D721Med (cell line): ENCODE data around the gene MSRB1.
"Not testable (repeated sequence)": the region's sequence is repeated elsewhere in the genome, so short reads cannot be mapped to it uniquely, and the experiment has no call there.

Source experiments
- DNase-seq: peaks from one replicate; pipeline ENCODE4 v3.0.0; 2011; ENCODE audit warnings: low spot score; ENCODE audit not compliant: insufficient read length
- FAIRE-seq: peaks from 2 replicates; lab custom pipeline; 2011; peaks lifted over from hg19 to GRCh38; lab: Jason Lieb, UNC
- TF ChIP-seq, protein P1 (sequence below): IDR thresholded peaks from 2 replicates; pipeline ENCODE4 v1.5.1; 2012; ENCODE audit warnings: mild to moderate bottlenecking, control low read depth; ENCODE audit not compliant: insufficient read depth; ENCODE audit errors: missing control alignments

The MSRB1 gene

DNA sequence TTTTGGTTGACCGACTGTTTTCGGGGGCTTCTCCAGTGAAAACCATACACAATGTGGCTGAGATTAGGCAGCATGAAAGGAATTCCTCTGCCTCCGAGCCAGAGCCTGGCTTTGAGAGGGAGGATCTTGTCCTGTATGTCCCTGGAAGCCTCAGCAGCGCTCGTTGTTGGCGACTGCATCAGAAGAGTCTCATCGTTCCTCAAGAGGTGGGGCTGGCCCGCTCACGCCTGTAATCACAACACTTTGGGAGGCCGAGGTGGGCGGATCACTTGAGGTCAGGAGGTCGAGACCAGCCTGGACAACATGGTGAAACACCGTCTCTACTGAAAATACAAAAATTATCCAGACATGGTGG lies 39.8 kb downstream of the MSRB1 start:
- TF ChIP-seq, protein P1, sequence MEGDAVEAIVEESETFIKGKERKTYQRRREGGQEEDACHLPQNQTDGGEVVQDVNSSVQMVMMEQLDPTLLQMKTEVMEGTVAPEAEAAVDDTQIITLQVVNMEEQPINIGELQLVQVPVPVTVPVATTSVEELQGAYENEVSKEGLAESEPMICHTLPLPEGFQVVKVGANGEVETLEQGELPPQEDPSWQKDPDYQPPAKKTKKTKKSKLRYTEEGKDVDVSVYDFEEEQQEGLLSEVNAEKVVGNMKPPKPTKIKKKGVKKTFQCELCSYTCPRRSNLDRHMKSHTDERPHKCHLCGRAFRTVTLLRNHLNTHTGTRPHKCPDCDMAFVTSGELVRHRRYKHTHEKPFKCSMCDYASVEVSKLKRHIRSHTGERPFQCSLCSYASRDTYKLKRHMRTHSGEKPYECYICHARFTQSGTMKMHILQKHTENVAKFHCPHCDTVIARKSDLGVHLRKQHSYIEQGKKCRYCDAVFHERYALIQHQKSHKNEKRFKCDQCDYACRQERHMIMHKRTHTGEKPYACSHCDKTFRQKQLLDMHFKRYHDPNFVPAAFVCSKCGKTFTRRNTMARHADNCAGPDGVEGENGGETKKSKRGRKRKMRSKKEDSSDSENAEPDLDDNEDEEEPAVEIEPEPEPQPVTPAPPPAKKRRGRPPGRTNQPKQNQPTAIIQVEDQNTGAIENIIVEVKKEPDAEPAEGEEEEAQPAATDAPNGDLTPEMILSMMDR, result no peak
- DNase-seq, result no peak
- no peak for FAIRE-seq

GRCh38 chr16:1902547-1903219 lies 40.3 kb downstream of the MSRB1 start:
- DNase-seq (no peak), FAIRE-seq (no peak)
- TF ChIP-seq, protein P1, result no peak

DNA sequence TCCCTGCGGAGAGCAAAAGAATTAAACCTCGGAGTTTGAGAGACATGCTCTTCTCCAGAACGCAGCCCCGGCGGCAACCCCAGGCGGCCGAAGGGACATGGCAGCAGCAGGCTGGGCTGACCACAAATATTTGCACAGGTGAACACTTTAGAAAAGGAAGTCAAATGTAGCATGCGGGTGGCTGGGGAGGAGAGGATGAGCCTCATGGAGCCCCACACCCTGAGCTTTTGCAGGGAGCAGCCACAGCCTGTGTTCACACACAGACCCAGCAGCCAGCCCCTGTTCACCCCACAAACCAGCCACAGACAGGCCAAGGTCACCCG lies 42.6 kb downstream of the MSRB1 start:
- TF ChIP-seq, protein P1, result no peak
- no peak for FAIRE-seq
- DNase-seq, result no peak

DNA sequence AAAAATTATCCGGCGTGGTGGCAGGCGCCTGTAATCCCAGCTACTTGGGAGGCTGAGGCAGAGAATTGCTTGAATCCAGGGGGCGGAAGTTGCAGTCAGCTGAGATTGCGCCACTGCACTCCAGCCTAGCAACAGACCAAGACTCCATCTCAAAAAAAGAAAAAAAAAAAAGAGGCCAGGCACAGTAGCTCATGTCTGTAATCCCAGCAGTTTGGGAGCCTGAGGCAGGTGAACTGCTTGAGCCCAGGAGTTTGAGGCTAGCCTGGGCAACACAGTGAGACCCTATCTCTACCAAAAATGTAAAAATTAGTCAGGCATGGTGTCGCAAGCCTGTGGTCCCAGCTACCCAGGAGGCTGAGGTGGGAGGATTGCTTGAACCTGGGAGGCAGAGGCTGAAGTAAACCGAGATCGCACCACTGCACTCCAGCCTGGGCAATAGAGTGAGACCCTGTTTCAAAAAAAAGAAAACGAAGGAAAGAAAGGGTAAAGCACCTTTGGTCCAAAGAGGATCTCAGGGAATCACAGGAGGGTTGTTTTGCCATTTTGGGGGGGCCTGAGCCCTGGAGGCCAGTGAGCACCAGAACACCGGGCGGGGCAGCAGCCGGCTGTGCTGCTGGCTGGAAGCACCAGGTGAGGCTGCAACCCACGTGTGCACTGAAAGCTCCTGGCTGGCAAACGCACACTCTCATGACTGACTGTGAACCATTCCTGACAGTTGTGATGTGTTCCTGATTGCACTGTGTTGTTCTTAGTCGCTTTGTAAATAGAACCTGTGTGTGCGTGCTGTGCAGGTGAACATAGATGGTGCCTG lies 43.2 kb downstream of the MSRB1 start:
- DNase-seq (no peak), FAIRE-seq (no peak)
- TF ChIP-seq, protein P1, result no peak

- not testable (repeated sequence) for DNase-seq, FAIRE-seq
These were observed 45.3 kb downstream of the MSRB1 start for GRCh38 chr16:1897692-1898091.

GRCh38 chr16:1895949-1896675 lies 46.9 kb downstream of the MSRB1 start:
- DNase-seq (no peak), FAIRE-seq (no peak)
- TF ChIP-seq, protein P1, result no peak

- DNase-seq (no peak), FAIRE-seq (no peak)
- TF ChIP-seq, protein P1, result no peak
These were observed 47.9 kb downstream of the MSRB1 start for GRCh38 chr16:1895068-1895467.
